NK-92 (cell line): ENCODE measurements around the gene ADGRB2.

Experiments
- DNase-seq: peaks from one replicate; lab custom pipeline; 2025; ENCODE audit not compliant: unreplicated experiment; lab: John Stamatoyannopoulos, UW

Gene ADGRB2

GRCh38 chr1:31685795-31686194 lies 78.3 kb downstream of the ADGRB2 start:
- no peak for DNase-seq

DNA sequence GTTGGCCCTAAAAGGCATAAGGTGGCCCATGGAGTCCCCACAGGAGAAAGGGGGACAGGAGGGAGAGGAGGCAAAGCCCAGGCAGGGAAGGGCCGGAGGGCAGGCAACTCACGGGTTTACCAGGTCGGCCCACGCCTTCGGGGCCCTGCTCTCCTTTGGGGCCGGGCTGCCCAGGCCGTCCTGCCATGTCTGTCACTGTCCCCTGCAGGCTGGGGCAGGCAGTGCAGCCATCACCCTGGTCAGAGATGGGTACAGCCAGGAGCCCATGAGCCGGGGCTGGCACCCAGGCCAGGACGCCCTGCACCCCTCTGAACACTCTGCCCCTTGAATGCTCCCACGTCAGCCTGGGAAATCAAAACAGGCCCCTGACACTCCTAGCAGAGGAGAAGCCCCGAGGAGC lies 80.1 kb downstream of the ADGRB2 start:
- DNase-seq, result no peak

- no peak for DNase-seq
These were observed 82.7 kb downstream of the ADGRB2 start for GRCh38 chr1:31681415-31681814.

DNA sequence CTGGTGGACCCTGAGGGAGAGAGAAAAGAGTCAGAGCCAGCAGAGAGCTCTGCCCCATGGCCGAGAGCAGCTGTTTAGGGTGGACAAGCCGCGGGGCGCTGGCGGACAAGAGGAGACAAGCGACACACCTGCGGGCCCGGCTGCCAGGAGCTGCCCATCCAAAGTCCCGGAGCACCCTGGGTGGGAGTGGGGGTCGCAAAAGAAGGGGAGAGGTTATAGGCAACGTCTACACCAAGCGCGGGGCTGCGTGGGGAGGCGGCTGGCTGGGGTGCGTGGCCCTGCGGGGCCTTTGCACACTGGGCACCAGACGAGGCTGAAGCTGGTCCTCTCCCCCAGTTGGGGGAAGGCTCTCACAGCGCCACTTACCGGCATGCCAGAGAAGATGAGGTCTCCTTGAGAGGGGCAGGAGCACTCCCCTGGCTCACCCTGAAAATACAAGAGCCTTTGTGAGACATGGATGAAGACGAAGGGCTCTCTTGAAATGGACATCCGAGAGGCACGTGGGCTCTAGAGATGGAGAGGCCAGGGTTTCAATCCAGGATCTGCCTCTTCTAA lies 84.4 kb downstream of the ADGRB2 start:
- DNase-seq, result no peak

DNA sequence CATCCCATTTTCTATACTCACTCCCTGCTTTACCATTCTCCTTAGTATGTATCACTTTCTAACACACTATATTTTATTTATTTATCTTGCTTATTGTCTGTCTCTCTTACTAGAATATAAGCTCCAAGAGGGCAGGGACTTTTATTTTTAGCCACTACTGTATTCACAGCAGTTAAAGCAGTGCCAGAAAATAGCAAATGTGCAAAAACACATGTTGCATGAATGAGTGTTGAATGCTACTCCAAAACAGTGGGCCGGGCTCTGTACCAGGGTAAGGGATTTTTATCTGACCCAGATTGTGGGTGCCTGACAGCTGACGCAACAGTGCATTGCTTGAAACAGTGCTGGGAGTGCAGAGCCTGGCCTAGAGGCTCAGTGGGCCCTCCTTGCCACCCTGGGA lies 85.0 kb downstream of the ADGRB2 start:
- DNase-seq, result no peak

DNA sequence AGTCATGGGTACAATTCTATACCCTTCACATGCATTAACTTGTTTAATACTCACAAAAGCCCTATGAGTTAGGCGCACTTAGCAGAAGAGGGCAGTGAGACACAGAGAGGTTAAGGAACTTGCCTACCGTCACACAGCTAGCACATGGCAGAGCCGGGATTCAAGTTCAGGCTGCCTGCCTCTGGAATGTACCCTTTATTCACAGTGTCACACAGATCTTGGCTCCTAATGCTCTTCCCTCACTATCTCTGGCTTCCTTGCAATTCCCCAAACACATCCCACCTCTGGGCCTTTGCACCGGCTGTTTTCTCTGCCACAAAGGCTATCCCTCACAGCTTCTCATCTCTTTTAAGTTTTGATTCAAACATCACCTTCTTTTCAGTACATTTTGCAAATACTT lies 85.5 kb downstream of the ADGRB2 start:
- no peak for DNase-seq

DNA sequence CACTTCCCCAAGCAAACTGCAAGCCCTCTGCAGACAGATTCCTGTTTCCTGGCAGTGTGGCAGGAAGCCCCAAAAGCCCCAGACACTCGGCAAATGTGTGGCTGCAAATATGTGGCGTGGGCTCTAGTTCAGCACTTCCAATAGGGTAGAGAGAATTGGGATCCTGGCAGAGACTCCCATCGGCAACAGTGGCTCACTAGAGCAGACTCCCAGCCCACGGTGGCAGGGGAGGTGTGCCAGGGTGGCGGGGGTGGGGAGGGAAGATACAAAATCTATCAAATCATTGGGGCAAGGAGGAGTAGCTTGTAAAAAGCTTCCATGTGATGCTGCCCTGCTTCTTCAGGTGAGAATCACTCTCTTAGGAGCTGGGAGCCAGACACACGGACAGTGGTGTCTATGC lies 86.2 kb downstream of the ADGRB2 start:
- DNase-seq, result no peak

GRCh38 chr1:31677401-31677800 lies 86.7 kb downstream of the ADGRB2 start:
- no peak for DNase-seq
